VCaP (cell line): Measurements from ENCODE around the gene SUMF1.

Experiments
- H3K27ac ChIP-seq: fragments of 450-650 bp; 2 replicates; pipeline ENCODE4 v1.5.1; 2017
- CTCF ChIP-seq: fragments of 450-650 bp; conservative IDR thresholded peaks from 2 replicates; pipeline ENCODE4 v1.5.1; 2017; ENCODE audit warnings: mild to moderate bottlenecking, moderate library complexity

SUMF1 gene

DNA sequence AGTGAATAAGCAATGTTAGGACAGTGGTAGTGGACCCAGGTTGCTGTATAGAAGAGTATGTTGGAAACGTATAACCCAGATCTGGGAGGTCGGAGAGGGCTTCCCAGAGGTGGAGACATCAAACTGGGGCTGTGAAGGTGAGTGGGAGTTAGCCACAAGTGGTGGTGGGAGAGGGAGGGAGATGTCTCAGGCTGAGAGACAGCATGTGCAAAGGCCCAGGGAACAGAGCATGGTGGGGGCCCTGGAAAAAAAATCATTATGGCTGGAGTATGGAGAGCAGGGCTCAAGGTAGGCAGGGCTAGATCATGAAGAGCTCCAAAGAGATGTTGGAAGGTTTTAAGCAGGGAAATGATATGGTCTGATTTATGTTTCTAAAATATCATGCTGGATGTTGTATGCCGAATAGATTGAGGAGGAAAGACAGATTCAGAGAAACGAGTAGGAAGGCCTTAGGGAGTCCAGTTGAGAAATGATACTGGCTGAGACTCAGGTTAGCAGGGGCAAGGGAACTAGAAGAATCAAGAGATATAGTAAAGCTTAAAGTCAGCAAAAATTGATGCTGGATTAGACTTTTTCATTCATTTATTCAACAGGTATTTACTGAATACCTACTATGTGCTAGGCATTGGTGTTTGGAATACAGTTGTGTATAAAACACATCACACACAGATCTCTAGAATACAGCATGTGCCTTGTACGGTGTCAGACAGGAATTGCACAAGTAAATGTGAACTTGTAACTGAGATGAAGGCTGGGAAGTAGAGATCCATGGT lies 43.1 kb upstream of the SUMF1 start:
- TF ChIP-seq CTCF = no peak
- H3K27ac ChIP-seq = no peak overlapping the region

DNA sequence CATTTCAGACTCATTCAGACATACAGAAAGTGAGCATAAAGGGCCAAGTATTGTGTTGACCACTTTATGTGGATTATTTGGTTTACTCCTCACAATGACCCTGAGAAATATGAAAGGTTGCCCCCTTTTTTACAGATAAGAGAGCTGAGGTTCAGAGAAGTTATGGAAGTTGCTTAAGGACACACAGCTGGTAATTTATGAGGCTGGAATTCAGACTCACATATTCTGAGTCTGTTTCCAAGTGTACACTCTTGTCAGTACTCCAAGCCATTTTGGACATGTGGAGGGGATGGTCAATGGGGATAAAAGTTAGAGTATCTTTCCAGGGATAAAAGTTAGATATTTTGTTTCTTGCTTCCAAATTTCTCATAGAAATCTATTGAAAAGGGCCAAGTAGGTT lies 42.0 kb upstream of the SUMF1 start:
- TF ChIP-seq CTCF = no peak
- no peak overlapping the region for H3K27ac ChIP-seq

DNA sequence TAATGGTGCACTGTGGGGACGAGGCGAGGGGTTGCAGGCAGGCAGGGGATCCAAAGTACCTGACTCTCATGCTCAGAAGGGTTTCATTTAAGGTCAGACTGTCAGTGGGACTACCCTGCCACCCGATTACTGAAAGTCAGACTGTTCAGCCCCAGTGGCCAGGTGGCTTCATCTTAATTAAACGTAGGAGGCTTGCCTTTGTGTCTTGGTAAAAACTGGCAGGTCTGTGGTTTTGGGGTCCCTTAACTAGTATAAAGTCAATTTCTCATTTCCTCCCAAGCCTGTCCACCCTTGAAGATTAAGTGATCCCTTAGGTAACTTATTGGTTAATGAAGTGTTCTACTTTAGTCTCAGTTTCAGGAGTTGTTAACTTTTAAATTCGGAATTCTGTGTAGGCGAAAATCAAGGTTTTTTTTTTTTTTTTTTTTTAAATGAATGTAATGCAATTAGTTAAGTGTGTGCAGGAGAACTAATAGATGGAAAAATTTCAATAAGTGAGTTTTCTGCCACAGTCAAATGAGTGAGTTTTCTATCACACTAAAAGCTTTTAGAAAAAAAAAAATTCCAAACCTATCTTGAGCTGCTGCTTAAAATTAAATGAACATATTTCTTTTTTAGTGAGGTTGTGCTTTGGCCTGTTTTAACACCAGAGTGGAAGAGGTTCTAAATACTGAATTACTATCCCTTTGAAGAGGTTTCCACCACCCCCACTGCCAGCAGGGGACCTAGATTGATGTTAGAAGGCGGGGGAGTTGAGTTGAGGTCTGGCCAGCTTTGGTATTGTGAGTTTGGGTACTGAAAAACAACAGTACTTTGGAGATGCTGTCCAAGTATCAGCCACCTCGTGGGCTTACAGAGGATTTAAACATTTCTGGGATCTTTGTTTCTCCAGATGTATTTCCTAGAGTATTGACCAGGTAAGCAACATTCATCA lies 41.2 kb upstream of the SUMF1 start:
- H3K27ac ChIP-seq = no peak overlapping the region
- TF ChIP-seq CTCF = no peak

DNA sequence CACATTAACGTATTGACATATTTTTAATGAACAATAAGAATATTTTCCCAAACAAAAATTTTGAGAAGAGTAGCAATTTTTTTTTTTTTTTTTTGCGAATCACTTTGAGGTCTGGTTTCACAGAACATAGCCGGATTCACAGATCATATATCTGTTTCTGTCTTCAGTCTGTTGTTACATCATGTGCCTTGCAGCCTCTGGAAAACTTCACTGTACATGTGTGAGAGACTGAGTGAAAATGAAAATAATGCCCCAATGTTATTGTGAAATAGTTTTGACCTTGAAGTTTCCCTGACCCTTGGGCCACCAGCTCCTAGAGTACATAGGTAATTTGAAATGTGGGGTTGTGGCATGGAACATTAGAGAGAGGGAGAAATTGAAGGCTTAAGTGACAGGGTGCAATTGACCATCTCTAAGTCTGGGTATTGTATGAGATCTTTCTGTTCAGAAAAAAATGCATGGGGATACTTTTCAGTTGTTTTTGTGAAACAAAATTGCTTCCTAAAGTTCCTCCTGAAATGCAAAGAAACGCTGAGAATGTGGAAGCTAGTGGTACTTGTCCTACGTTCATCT lies 40.0 kb upstream of the SUMF1 start:
- peak overlapping the region; percentile 85; the same call in 1 of the 2 replicates for H3K27ac ChIP-seq

DNA sequence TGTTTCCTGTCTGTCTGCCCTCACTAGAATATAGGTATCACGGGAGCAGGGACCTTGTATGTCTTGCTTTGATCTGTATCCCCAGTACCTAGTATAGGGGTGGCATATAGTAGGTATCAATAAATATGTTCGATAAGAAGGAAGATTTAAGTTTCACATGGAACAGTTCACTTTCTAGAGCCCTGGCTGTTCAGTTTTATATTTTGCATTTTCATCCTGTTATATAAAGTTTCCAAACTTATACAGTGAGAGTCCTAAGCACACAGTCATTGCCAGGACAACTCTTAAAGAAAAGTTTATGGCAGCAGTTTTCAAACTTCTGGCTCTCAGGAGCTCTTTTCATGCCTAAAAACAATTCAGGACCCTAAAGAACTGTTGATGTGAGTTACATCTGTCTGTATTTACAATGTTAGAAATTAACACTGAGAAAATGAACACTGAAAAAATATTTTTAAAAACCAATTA lies 39.5 kb upstream of the SUMF1 start:
- peak overlapping the region; percentile 85 for H3K27ac ChIP-seq

More for the DNA sequence above, 40.0 kb upstream of the SUMF1 start:
- TF ChIP-seq CTCF = no peak

GRCh38 chr3:4505688-4506558 lies 38.9 kb upstream of the SUMF1 start:
- TF ChIP-seq CTCF = no peak
- H3K27ac ChIP-seq = peak overlapping the region; percentile 85

More for the DNA sequence above, 39.5 kb upstream of the SUMF1 start:
- no peak for TF ChIP-seq CTCF
